Neural cell (in vitro differentiated cells): Measurements from ENCODE around the gene PPP2R3A. TPM values are rescaled to one million over a fixed set of nuclear protein-coding genes. Genes with fewer than 3 reads are reported as not detected.

Experiments used
- polyA plus RNA-seq: library from polyadenylated mRNA; depleted of rRNA; stranded (reverse); fragments of >200 nt; gene quantifications from 2 replicates; pipeline ENCODE4 v1.2.3, GENCODE V29; 2014
- small RNA-seq, 3 experiments: library from RNA; depleted of rRNA; stranded (forward); fragments of <200 nt; gene quantifications; one replicate each; pipeline ENCODE3, GENCODE V24; 2012

The PPP2R3A gene
- polyA plus RNA-seq, 1 donor from 2014 or later: 17.9 TPM

Small RNA genes within 50 kb of the gene (small RNA-seq; reads per million reads assigned to genes)
- 0 reads per million in 3 experiments for gene AC092989.1

Other genes with a start within 250 kb of the PPP2R3A start
- gene MSL2, start 230.6 kb downstream of the PPP2R3A start, polyA plus RNA-seq: 12.8 and 14.9 TPM in 2 replicates